Measurements from ENCODE around the gene ZNF219. TPM values are rescaled to one million over a fixed set of nuclear protein-coding genes. Genes with fewer than 3 reads are reported as not detected.
A peak's percentile ranks its signal among the peaks of the same experiment; 100 is the strongest.

Gene ZNF219
- 10 to 100 TPM; 21.5 to 23.4 (median 22.3) TPM for polyA plus RNA-seq (ENCODE audit: insufficient read length in 3 of 3)

GRCh38 chr14:21098076-21098891 lies at the start of gene ZNF219:
Gene ZNF219 (minus strand): TSS chr14:21098655. CDS start chr14:21093591, 5,064 bp downstream.
- no peak for DNase-seq (ENCODE audit: low read depth in 3 of 3, low spot score in 2 of 3)

GRCh38 chr14:21145437-21145836 lies 47.0 kb upstream of the ZNF219 start:
- DNase-seq (ENCODE audit: low read depth in 3 of 3, low spot score in 2 of 3) = no peak

GRCh38 chr14:21142357-21142756 lies 43.9 kb upstream of the ZNF219 start:
- no peak for DNase-seq (ENCODE audit: low read depth in 3 of 3, low spot score in 2 of 3)

- no peak for DNase-seq (ENCODE audit: low read depth in 3 of 3, low spot score in 2 of 3)
Observed at GRCh38 chr14:21136024-21136423, 37.6 kb upstream of the ZNF219 start.

GRCh38 chr14:21133901-21134300 lies 35.4 kb upstream of the ZNF219 start:
- no peak for DNase-seq (ENCODE audit: low read depth in 3 of 3, low spot score in 2 of 3)

- no peak for DNase-seq (ENCODE audit: low read depth in 3 of 3, low spot score in 2 of 3)
Observed at GRCh38 chr14:21123429-21123828, 25.0 kb upstream of the ZNF219 start.

- no peak for DNase-seq (ENCODE audit: low read depth in 3 of 3, low spot score in 2 of 3)
Observed at GRCh38 chr14:21121122-21121521, 22.7 kb upstream of the ZNF219 start.

GRCh38 chr14:21120686-21121085 lies 22.2 kb upstream of the ZNF219 start:
- no peak for DNase-seq (ENCODE audit: low read depth in 3 of 3, low spot score in 2 of 3)

GRCh38 chr14:21118933-21119332 lies 20.5 kb upstream of the ZNF219 start:
- no peak for DNase-seq (ENCODE audit: low read depth in 3 of 3, low spot score in 2 of 3)

- DNase-seq (ENCODE audit: low read depth in 3 of 3, low spot score in 2 of 3) = no peak
Observed at GRCh38 chr14:21113369-21113768, 14.9 kb upstream of the ZNF219 start.

- DNase-seq (ENCODE audit: low read depth in 3 of 3, low spot score in 2 of 3) = no peak
Observed at GRCh38 chr14:21112255-21112654, 13.8 kb upstream of the ZNF219 start.

- DNase-seq (ENCODE audit: low read depth in 3 of 3, low spot score in 2 of 3) = no peak
Observed at GRCh38 chr14:21109377-21110138, 11.1 kb upstream of the ZNF219 start.

GRCh38 chr14:21108791-21109190 lies 10.3 kb upstream of the ZNF219 start:
- no peak for DNase-seq (ENCODE audit: low read depth in 3 of 3, low spot score in 2 of 3)

- no peak for DNase-seq (ENCODE audit: low read depth in 3 of 3, low spot score in 2 of 3)
Observed at GRCh38 chr14:21107283-21107800, 8.9 kb upstream of the ZNF219 start.

GRCh38 chr14:21106498-21107282 lies 8.2 kb upstream of the ZNF219 start:
- DNase-seq (ENCODE audit: low read depth in 3 of 3, low spot score in 2 of 3) = no peak

GRCh38 chr14:21106176-21106497 lies 7.7 kb upstream of the ZNF219 start:
- no peak for DNase-seq (ENCODE audit: low read depth in 3 of 3, low spot score in 2 of 3)

- DNase-seq (ENCODE audit: low read depth in 3 of 3, low spot score in 2 of 3) = no peak
Observed at GRCh38 chr14:21105095-21105494, 6.6 kb upstream of the ZNF219 start.

- DNase-seq (ENCODE audit: low read depth in 3 of 3, low spot score in 2 of 3) = no peak
Observed at GRCh38 chr14:21104448-21105060, 6.1 kb upstream of the ZNF219 start.

- peak in 2 of 3 donors; percentile 94 for DNase-seq (ENCODE audit: low read depth in 3 of 3, low spot score in 2 of 3)
Observed at GRCh38 chr14:21103710-21104447, 5.4 kb upstream of the ZNF219 start.

GRCh38 chr14:21103411-21103709 lies 4.9 kb upstream of the ZNF219 start:
- no peak for DNase-seq (ENCODE audit: low read depth in 3 of 3, low spot score in 2 of 3)
